Body of pancreas (tissue), 4 donors: Measurements from ENCODE around the gene FERMT2. TPM values are rescaled to one million over a fixed set of nuclear protein-coding genes. Genes with fewer than 3 reads are reported as not detected.
"Not testable (repeated sequence)": the region's sequence is repeated elsewhere in the genome, so short reads cannot be mapped to it uniquely, and the experiment has no call there.

Experiments
- ATAC-seq: fragments of 150-250 bp; one replicate; pipeline ENCODE4 v1.9.1; 2016
- DNase-seq, 4 donors: peaks; one replicate each; pipeline ENCODE4 v3.0.0-alpha.2; 2019
- H3K27ac ChIP-seq, 4 donors: fragments of 200-600 bp; sonication (generic); 1 replicate in 3 of 4; 2 replicates in 1 of 4; pipeline versions ENCODE4 v1.5.1 to v1.6.1; 2016 to 2019; ENCODE audit warnings: mild to moderate bottlenecking in 1 of 4, mixed read lengths in 1 of 4, moderate library complexity in 1 of 4
- H3K27me3 ChIP-seq, 2 donors: fragments of 200-600 bp; sonication (generic); one replicate each; pipeline ENCODE4 v1.6.0; 2016; ENCODE audit warnings: mild to moderate bottlenecking in 1 of 2
- H3K36me3 ChIP-seq, 2 donors: fragments of 200-600 bp; sonication (generic); replicated peaks in 1 of 2; 2 replicates each; pipeline ENCODE4 v1.5.1; 2016; ENCODE audit warnings: low read depth in 2 of 2; ENCODE audit not compliant: insufficient read depth in 1 of 2
- H3K4me1 ChIP-seq: fragments of 200-600 bp; sonication (generic); one replicate; pipeline ENCODE4 v1.6.0; 2016
- H3K4me3 ChIP-seq, 2 donors: fragments of 200-600 bp; sonication (generic); 1 replicate in 1 of 2; 2 replicates in 1 of 2; pipeline ENCODE4 v1.5.1; 2016 to 2019
- H3K9me3 ChIP-seq, 3 donors: fragments of 200-600 bp; sonication (generic); 1 replicate in 2 of 3; 2 replicates in 1 of 3; pipeline ENCODE4 v1.5.1; 2016
- CTCF ChIP-seq, 7 experiments: fragments of 450-650 bp in 4 of 7; fragments of 200-600 bp in 3 of 7; sonication (generic) in 3 of 7; IDR thresholded peaks; one replicate each; pipeline ENCODE4 v1.5.1; 2016 to 2019; ENCODE audit warnings: antibody characterized with exemption in 7 of 7
- POLR2A ChIP-seq, 3 donors: fragments of 450-650 bp; IDR thresholded peaks; one replicate each; pipeline ENCODE4 v1.6.1; 2016; ENCODE audit warnings: antibody characterized with exemption in 3 of 3, mild to moderate bottlenecking in 2 of 3
- WGBS, 2 donors: methylation state at CpG; one replicate each; pipeline ENCODE4 v1.1.5; 2017; 5-methylcytosine and 5-hydroxymethylcytosine counted together
- intact Hi-C: fragments of 100-400 bp; cut with DNase I; formaldehyde crosslinking; loops from one replicate; pipeline ENCODE4 v1.15.1; 2023
- total RNA-seq, 2 donors: library from RNA; depleted of rRNA; stranded (reverse); fragments of >200 nt; gene quantifications; one replicate each; pipeline ENCODE4 v1.1.0, GENCODE V29; 2016

The FERMT2 gene
- total RNA-seq, 2 donors from 2014 or later: 29.3 to 42.2 TPM

GRCh38 chr14:52873065-52873464, 77.8 kb downstream of the FERMT2 start:
- H3K36me3 ChIP-seq: peaks cover 16 to 20% of the 10 kb centered on the region in 2 donors

GRCh38 chr14:52871606-52872005, 79.2 kb downstream of the FERMT2 start:
- peaks cover 16 to 23% of the 10 kb centered on the region in 2 donors for H3K36me3 ChIP-seq
- TF ChIP-seq POLR2A (IDR thresholded peaks at IDR 0.05) (no peak), CTCF (IDR thresholded peaks at IDR 0.05) (no peak)
- H3K27me3 ChIP-seq: no peaks in the 10 kb centered on the region
- no peaks in the 10 kb centered on the region for H3K9me3 ChIP-seq
- WGBS, 2 donors: 91 to 96% methylated on average over 3 of the region's 3 CpGs
- no peak overlapping the region for H3K27ac ChIP-seq
- no peak overlapping the region for H3K4me3 ChIP-seq
- DNase-seq (no peak), ATAC-seq (no peak)
- H3K4me1 ChIP-seq: no peaks in the 10 kb centered on the region
- intact Hi-C loops: no loop called here

More at GRCh38 chr14:52873065-52873464, 77.8 kb downstream of the FERMT2 start:
- Histone ChIP-seq H3K27ac (no peak overlapping the region), H3K27me3 (no peaks in the 10 kb centered on the region), H3K4me1 (no peaks in the 10 kb centered on the region), H3K9me3 (no peaks in the 10 kb centered on the region), H3K4me3 (no peak overlapping the region)
- no peak for TF ChIP-seq POLR2A (IDR thresholded peaks at IDR 0.05)
- no peak for TF ChIP-seq CTCF (IDR thresholded peaks at IDR 0.05)
- intact Hi-C loops: no loop called here
- ATAC-seq (no peak), DNase-seq (no peak)
- 85 to 88% methylated on average over 4 of the region's 4 CpGs for WGBS, 2 donors

DNA sequence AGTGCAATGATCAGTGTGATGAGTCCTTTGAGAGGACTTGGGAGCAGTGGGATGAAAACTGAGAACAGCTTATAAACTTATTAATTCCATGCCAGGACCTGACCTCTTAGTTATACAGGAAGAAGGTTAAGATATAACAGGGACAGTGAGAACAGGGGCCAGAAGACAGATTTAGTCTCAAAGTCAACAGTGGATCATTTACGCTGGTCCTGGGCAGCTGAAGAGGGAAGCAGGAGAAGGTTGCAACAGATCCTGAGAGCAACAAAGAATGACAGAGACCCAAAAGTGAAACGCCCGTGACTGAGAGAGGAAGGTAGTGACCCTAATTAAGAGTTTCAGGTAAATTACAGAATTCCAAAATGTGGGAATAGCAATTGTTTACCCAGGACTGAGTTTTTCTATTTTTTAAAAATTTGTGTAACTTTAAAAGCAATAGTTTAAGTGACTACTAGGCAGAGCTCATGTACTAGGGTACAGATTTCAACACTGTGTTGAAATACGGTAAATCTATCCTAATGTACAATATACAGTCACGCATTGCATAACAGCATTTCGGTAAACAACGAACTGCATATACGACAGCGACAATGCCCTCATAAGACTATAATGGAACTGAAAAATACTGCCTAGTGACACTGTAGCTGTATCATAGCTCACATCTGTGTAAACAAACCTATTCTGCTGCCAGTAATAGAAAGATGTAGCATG, 81.8 kb downstream of the FERMT2 start:
- ATAC-seq: no peak
- 84 to 98% methylated on average over 9 of the region's 9 CpGs for WGBS, 2 donors

GRCh38 chr14:52864893-52865292, 86.0 kb downstream of the FERMT2 start:
- intact Hi-C loops, H3K9me3 ChIP-seq, H3K27me3 ChIP-seq, DNase-seq, H3K4me3 ChIP-seq, H3K4me1 ChIP-seq, ATAC-seq, H3K27ac ChIP-seq, H3K36me3 ChIP-seq: not testable (repeated sequence)
- 91 to 96% methylated on average over 7 of the region's 7 CpGs for WGBS, 2 donors

More for the DNA sequence above, 81.8 kb downstream of the FERMT2 start:
- no peaks in the 10 kb centered on the region for H3K4me1 ChIP-seq
- no peak for DNase-seq
- no peaks in the 10 kb centered on the region for H3K27me3 ChIP-seq
- no peak overlapping the region for H3K4me3 ChIP-seq
- H3K36me3 ChIP-seq: peaks cover 16 to 23% of the 10 kb centered on the region in 2 donors
- H3K9me3 ChIP-seq: no peaks in the 10 kb centered on the region
- intact Hi-C loops: no loop called here
- TF ChIP-seq POLR2A (IDR thresholded peaks at IDR 0.05): no peak
- no peak for TF ChIP-seq CTCF (IDR thresholded peaks at IDR 0.05)
- H3K27ac ChIP-seq: no peak overlapping the region

- H3K36me3 ChIP-seq: peaks cover 0 to 11% of the 10 kb centered on the region in 2 donors
- no peaks in the 10 kb centered on the region for H3K27me3 ChIP-seq
- H3K27ac ChIP-seq: no peak overlapping the region
- no peaks in the 10 kb centered on the region for H3K4me1 ChIP-seq
- ATAC-seq: no peak
- no peak overlapping the region for H3K4me3 ChIP-seq
- no peaks in the 10 kb centered on the region for H3K9me3 ChIP-seq
- no peak for DNase-seq
- intact Hi-C loops: no loop called here
- 79 to 83% methylated on average over 1 of the region's 1 CpG for WGBS, 2 donors
- TF ChIP-seq POLR2A (IDR thresholded peaks at IDR 0.05): no peak
- TF ChIP-seq CTCF (IDR thresholded peaks at IDR 0.05): no peak
Measured at GRCh38 chr14:52863334-52863700, 87.5 kb downstream of the FERMT2 start.
